GM18517 (cell line): ENCODE results near the gene GRAMD2B.
"Not testable (repeated sequence)": the region's sequence is repeated elsewhere in the genome, so short reads cannot be mapped to it uniquely, and the experiment has no call there.

Experiments
- ATAC-seq: cut with Tn5 transposase; IDR thresholded peaks from one replicate; pipeline ENCODE4 v1.9.1; 2021; ENCODE audit warnings: mild to moderate bottlenecking, moderate library complexity; ENCODE audit not compliant: unreplicated experiment

GRAMD2B gene

DNA sequence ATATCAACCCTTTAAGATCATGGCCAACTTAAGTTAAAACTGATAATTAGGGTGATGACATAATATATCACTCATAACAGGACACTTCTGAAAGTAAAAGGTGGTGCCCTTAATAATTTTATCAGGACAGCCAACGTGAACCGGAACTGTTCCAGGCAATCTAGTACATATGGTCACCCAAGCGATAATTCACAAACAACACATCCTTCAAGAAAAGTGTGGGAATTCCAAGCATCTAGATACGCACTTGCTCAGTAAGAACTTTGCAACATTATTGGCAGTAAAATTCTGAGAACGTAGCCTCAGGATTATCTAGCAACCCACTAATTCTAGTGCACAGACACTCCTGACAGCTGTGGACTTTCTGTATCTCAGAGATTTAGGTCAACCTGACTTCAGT, 86.1 kb downstream of the GRAMD2B start:
- ATAC-seq: no peak

DNA sequence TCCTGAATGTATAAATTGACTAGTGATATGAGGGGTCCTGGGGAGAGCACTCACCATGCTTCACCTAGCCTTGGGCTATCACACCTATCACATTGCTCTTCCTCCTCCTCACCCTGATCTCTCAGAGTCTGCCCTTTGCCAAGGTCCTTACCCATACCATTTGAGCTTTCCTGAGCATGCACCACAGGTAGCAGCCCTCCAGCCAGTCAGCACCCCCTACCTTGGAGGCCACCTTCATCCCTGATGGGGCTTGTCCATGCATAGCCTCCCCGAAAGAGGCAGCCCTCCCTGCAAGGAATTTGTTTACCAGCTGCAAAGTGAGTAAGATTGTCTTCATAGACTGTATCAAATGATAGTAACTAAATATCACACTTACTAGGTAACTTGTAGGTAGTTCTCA, 88.8 kb downstream of the GRAMD2B start:
- no peak for ATAC-seq

GRCh38 chr5:126512451-126512850, 89.2 kb downstream of the GRAMD2B start:
- ATAC-seq: no peak

- ATAC-seq: no peak
Measured at GRCh38 chr5:126513302-126513701, 90.1 kb downstream of the GRAMD2B start.

DNA sequence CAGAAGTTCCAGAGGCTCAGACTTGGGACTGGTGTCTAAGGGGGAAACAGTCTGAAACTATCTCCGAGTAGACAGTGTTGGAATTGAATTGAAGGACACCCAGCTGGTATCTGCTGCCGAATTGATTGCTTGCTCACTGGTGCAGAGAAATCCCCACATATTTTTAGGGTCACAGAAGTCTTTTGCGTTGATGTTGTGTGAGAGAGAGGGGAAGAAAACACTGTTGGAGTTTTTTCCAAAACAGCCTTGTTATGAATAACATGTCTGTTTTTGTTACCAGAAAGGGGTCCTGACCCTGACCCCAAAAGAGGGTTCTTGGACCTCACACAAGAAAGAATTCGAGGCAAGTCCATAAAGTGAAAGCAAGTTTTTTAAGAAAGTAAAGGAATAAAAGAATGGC, 90.5 kb downstream of the GRAMD2B start:
- no peak for ATAC-seq

DNA sequence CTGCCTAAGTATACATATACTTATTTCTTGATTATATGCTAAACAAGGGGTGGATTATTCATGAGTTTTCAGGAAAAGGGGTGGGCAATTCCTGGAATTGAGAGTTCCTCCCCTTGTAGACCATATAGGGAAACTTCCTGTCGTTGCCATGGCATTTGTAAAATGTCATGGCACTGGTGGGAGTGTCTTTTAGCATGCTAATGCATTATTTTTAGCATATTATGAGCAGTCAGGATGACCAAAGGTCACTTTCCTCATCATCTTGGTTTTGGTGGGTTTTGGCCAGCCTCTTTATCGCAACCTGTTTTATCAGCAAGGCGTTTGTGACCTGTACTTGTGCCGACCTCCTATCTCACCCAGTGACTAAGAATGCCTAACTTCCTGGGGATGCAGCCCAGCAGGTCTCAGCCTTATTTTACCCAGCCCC, 90.9 kb downstream of the GRAMD2B start:
- no peak for ATAC-seq

DNA sequence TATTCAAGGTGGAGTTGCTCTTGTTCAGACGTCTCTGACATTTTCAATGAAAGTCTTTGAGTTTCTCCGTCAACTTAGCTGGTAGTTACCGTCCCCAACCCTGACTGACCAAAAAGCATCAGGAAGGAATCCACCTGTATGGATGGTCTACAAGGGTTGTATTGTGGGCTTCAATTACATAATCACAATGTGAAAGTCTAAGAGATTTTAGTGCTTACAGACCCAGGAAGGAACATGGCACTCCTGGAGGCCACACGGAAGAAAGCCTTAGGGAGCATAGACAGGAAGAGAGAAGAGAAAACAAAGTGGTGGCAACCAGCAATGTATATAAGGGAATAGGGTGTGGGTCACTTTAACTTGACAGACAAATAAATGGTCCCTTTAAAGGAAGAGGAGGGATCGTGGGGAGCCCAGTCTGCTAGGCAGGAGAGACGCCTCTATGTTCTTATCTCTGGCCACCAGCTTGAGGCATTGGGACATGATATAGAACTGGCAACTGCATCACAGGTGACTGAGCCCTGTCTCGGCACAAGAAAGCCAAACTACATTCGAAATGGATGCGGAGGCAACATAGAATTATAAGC, 91.4 kb downstream of the GRAMD2B start:
- no peak for ATAC-seq

- ATAC-seq: no peak
Measured at GRCh38 chr5:126515337-126515736, 92.1 kb downstream of the GRAMD2B start.

DNA sequence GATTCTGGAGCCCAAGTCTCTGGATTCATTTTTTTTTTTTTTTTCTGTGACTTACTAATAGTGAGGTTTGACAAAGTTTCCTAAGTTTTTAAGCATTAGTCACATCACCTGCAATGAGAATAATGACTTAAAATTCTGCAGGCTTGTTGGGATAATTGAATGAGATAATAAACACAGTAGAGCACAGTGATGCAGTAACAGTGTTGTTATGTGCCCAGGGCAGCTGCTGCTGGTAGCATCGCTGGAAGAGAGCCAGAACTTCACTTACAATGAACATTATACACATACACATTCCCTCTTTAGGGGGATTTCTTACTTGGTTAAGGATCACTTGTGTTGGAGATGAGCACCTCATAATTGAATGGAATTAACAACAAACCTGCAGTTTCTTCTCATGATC, 92.9 kb downstream of the GRAMD2B start:
- no peak for ATAC-seq

DNA sequence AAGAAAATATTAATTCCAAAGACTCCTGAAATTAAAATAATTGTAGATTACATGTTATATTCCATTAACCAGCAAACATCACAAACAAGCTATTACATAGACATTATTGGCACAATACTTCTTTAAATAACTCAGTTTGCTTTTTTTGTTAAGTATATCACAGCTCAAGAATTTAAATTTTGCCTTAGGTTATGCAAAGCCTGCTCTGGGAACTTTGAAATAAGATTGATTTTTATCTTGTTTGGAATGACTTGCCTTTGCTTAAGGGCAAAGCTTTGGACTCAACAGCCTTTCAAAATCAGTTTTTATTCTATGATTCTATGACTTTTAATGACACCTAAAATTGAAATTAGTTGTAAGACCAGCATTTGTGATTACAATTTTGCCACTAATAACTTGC, 93.6 kb downstream of the GRAMD2B start:
- no peak for ATAC-seq

DNA sequence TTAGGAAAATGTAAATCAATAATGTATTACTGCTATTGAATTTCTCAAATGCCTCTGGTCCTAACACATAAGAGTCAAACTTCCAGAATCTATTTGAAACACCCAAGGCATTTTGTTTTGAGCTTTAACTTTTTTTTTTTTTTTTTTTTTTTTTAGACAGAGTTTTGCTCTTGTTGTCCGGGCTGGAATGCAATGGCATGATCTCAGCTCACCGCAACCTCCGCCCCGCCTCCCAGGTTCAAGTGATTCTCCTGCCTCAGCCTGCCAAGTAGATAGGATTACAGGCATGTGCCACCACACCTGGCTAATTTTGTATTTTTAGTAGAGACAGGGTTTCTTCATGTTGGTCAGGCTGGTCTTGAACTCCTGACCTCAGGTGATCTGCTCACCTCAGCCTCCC, 96.0 kb downstream of the GRAMD2B start:
- ATAC-seq: not testable (repeated sequence)

DNA sequence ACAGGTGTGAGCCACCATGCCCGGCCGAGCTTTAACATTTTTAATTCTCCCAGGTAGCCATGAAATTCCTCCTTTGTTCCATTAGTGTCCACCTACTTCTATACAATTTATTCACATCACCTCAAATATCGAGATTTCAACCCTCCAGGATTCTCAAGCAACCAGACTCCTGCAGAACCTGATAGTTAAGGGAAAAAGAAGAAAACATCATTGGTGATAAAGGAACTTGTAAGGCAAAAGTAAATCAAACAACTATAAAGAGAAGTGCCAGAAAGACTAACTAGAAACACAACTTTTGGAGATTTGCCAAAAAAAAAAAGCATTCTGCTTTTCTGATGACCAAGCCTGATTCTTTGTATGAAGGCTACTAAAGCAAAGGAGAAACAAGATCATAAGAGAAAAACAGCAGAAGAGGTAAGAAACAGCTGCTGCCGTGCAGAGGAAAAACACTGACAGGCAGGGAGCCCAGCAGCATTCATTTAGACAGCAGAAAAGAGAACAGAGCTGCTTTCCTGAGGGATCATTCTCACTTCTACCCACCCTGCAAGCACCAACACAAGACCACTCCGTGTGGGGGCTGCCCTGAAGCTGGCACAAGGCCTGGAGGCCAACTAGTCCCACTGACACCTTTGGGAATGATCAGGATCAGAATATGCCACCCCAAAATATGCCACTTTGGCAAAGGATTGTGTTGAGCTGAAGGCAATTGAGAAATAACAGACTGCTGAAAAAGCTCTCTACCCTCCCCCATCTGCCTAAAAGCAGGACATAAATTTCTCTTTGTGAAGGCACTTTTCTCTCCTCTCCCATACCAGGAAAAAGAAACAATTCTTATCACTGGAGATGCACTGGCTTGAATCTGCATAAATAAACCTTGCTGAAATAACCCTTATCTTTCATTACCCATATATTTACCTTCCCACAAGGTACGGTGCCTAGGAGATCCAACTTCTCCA, 96.7 kb downstream of the GRAMD2B start:
- ATAC-seq: no peak

GRCh38 chr5:126520593-126520953, 97.4 kb downstream of the GRAMD2B start:
- no peak for ATAC-seq

DNA sequence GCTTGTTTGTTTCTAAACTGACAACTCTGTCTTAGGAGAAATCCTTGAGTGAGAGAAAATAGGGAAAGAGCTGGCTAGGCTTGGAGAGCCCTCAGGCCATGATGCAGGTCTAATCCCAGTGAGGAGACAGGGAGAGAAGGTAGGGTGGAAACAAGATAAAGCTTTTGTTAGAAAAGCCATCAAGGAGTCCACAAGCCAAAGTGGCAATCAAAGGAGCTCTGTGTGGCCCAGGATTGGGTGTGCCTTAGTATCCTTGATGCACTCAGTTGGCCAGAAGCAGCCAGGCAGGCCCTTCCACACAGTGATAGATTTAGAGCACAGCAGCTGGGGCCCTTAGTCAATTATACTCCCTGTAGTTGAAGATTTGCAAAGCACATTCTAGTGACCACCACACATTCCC, 97.9 kb downstream of the GRAMD2B start:
- ATAC-seq: no peak

- no peak for ATAC-seq
Measured at GRCh38 chr5:126523818-126524510, 100.8 kb downstream of the GRAMD2B start.

- no peak for ATAC-seq
Measured at GRCh38 chr5:126525630-126526245, 102.5 kb downstream of the GRAMD2B start.

DNA sequence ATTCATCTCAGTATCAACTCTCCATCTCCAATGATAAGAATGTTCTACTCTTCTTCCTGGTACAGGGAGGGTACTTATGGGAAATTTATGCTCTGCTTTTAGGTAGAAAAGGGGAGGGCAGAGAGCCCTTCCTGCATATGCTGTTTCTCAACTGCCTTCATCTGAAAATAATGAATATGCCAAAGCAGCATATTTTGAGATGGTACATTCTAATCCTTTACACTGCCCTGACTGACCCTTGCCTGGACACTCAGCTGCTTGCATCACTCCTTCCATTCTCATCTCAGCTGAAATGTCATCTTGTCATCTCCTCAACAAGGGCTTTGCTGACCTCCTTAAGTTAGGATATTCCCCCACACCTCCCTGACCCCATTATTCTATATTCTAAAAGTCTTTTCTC, 103.3 kb downstream of the GRAMD2B start:
- ATAC-seq: no peak

- no peak for ATAC-seq
Measured at GRCh38 chr5:126527158-126527557, 103.9 kb downstream of the GRAMD2B start.

DNA sequence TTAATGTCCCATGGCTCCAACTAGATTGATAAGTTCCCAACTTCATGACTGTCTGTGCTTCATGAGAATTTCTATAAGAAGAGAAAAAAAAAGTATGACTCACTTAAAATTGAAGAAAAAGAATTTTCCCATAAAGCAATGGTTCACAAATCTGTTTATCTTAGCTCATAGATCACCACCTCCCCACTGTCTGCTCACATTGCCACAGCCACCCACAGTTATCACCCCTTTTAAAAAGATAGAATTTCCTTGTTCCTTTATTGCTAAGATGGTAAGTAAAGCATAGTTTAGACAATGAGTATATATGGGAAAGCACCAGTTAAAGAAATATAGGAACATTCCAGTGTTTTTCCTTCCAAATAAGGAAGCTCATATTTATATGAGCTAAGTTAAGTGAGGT, 104.7 kb downstream of the GRAMD2B start:
- ATAC-seq: no peak

DNA sequence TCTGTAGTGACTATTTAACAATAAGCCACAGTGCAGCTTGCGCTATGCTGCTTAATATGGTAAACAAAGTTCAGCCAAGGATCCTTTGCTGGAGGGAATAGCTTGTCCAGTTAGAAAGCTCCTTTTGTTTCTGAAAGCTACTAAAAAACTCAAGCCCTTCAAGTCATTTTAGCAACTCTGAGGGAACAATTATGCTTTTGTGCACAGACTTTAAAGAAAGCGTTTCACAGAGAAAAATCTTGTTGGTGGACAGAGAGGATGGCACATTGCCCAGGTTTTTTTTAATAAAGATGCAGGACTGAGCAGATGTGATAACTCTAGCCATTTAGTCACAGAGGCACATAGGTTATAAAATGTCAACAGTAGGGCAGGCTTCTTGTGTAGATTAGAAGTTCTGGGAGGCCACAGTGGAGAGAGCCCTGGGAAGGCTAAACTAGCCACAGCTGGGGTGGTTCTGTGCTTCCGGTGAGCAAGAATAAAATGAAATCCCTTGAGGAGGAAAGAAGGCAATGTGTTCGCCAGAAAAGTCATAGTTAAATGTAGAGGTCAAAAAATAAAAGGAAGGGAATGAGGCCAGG, 108.4 kb downstream of the GRAMD2B start:
- no peak for ATAC-seq

DNA sequence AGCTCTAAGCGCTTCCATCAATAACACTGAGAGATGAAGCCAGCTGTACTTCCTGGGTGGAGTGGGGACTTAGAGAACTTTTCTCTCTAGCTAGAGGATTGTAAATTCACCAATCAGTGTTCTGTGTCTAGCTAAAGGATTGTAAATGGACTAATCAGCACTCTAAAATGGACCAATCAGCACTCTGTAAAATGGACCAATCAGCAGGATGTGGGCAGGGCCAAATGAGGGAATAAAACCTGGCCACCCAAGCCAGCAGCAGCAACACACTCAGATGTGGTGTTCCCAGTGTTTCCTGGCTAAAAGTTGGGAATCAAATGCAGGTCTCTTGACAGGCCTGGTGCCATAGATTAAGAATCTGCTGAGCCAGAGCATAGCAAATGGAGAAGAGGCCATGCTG, 111.3 kb downstream of the GRAMD2B start:
- no peak for ATAC-seq
